Measurements from ENCODE around the gene SLBP. TPM values are rescaled to one million over a fixed set of nuclear protein-coding genes. Genes with fewer than 3 reads are reported as not detected.

SLBP gene
- total RNA-seq, 1 donor from 2014 or later, result 54.3 TPM

DNA sequence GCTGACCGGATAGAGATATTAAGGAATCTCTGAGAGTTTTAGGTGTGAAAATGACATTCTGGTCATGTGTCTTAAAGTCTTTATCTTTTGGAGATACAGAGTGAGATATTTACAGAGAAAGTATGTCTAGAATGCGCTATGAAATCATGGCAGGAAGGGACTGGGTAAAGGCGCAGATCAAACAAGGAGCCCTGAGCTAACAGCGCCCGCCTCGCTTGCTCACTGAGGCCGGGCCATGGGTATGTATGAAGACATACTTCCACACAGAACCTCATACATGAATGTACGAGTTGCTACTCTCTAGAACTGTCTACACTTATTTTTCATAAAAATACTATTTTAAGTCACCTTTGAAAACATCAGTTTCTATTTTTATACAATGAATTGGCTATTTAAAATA, 48.0 kb downstream of the SLBP start:
- Mint-ChIP-seq H3K27me3 (no peaks in the 10 kb centered on the region), H3K27ac (no peak overlapping the region), H3K9me3 (ENCODE audit: low read depth) (no peaks in the 10 kb centered on the region), H3K4me1 (ENCODE audit: low read depth) (no peaks in the 10 kb centered on the region), H3K4me3 (ENCODE audit: low read depth) (no peak overlapping the region), H3K36me3 (ENCODE audit: insufficient read depth) (no peaks in the 10 kb centered on the region)
- DNase-seq (ENCODE audit: low spot score, unreplicated experiment), result no peak
- TF ChIP-seq, protein P1, sequence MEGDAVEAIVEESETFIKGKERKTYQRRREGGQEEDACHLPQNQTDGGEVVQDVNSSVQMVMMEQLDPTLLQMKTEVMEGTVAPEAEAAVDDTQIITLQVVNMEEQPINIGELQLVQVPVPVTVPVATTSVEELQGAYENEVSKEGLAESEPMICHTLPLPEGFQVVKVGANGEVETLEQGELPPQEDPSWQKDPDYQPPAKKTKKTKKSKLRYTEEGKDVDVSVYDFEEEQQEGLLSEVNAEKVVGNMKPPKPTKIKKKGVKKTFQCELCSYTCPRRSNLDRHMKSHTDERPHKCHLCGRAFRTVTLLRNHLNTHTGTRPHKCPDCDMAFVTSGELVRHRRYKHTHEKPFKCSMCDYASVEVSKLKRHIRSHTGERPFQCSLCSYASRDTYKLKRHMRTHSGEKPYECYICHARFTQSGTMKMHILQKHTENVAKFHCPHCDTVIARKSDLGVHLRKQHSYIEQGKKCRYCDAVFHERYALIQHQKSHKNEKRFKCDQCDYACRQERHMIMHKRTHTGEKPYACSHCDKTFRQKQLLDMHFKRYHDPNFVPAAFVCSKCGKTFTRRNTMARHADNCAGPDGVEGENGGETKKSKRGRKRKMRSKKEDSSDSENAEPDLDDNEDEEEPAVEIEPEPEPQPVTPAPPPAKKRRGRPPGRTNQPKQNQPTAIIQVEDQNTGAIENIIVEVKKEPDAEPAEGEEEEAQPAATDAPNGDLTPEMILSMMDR (IDR thresholded peaks at IDR 0.05; ENCODE audit: unreplicated experiment), result no peak

- H3K27me3 Mint-ChIP-seq, result no peaks in the 10 kb centered on the region
- no peaks in the 10 kb centered on the region for H3K4me1 Mint-ChIP-seq (ENCODE audit: low read depth)
- TF ChIP-seq, protein P1 (IDR thresholded peaks at IDR 0.05; ENCODE audit: unreplicated experiment), result no peak
- no peaks in the 10 kb centered on the region for H3K9me3 Mint-ChIP-seq (ENCODE audit: low read depth)
- no peaks in the 10 kb centered on the region for H3K36me3 Mint-ChIP-seq (ENCODE audit: insufficient read depth)
- no peak for DNase-seq (ENCODE audit: low spot score, unreplicated experiment)
- no peak overlapping the region for H3K27ac Mint-ChIP-seq
- no peak overlapping the region for H3K4me3 Mint-ChIP-seq (ENCODE audit: low read depth)
Observed at GRCh38 chr4:1663549-1663948, 48.6 kb downstream of the SLBP start.

GRCh38 chr4:1661695-1662094, 50.4 kb downstream of the SLBP start:
- TF ChIP-seq, protein P1 (IDR thresholded peaks at IDR 0.05; ENCODE audit: unreplicated experiment), result no peak
- Mint-ChIP-seq H3K27me3 (no peaks in the 10 kb centered on the region), H3K9me3 (ENCODE audit: low read depth) (no peaks in the 10 kb centered on the region), H3K27ac (no peak overlapping the region), H3K4me3 (ENCODE audit: low read depth) (no peak overlapping the region), H3K36me3 (ENCODE audit: insufficient read depth) (no peaks in the 10 kb centered on the region), H3K4me1 (ENCODE audit: low read depth) (no peaks in the 10 kb centered on the region)
- DNase-seq (ENCODE audit: low spot score, unreplicated experiment), result no peak

DNA sequence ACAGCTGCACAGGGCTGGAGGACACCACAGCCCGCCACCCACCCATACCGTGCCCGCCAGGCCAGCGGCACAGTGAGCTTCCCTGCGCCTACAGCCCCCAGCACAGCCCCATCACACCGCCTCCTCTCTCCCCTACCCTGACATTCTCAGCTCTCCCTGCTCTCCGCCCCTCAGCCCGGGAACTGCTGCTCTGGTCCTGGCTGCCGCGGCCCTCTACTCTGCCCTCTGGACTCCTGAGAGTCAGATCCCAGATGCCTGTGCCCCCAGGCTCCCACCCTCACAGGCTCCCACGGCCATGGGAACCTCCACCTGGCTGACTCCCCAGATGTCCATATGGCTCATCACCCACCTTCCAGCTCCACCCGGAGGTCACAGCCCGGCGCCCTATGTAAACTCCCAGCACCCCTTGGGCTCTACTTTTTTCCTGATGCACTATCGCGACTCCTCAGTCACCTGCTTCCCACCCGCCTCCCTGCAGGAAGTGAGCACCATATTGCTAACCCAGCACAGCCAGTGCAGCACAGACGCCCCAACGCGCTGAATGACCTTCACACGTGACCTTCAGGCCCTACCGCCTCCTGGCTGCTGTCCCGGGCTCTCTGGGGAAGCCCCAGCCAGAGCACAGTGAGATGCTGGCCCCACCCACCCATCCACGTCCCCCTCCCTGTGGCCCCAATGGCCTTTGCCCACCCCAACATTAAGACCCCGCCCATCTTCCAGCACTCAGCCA, 51.0 kb downstream of the SLBP start:
- no peak overlapping the region for H3K4me3 Mint-ChIP-seq (ENCODE audit: low read depth)
- no peaks in the 10 kb centered on the region for H3K4me1 Mint-ChIP-seq (ENCODE audit: low read depth)
- DNase-seq (ENCODE audit: low spot score, unreplicated experiment), result no peak
- no peaks in the 10 kb centered on the region for H3K36me3 Mint-ChIP-seq (ENCODE audit: insufficient read depth)
- TF ChIP-seq, protein P1 (IDR thresholded peaks at IDR 0.05; ENCODE audit: unreplicated experiment), result no peak
- H3K27ac Mint-ChIP-seq, result no peak overlapping the region
- H3K9me3 Mint-ChIP-seq (ENCODE audit: low read depth), result no peaks in the 10 kb centered on the region
- H3K27me3 Mint-ChIP-seq, result no peaks in the 10 kb centered on the region

- DNase-seq (ENCODE audit: low spot score, unreplicated experiment), result no peak
- no peaks in the 10 kb centered on the region for H3K9me3 Mint-ChIP-seq (ENCODE audit: low read depth)
- H3K4me1 Mint-ChIP-seq (ENCODE audit: low read depth), result no peaks in the 10 kb centered on the region
- no peak overlapping the region for H3K4me3 Mint-ChIP-seq (ENCODE audit: low read depth)
- no peak overlapping the region for H3K27ac Mint-ChIP-seq
- H3K36me3 Mint-ChIP-seq (ENCODE audit: insufficient read depth), result no peaks in the 10 kb centered on the region
- TF ChIP-seq, protein P1 (IDR thresholded peaks at IDR 0.05; ENCODE audit: unreplicated experiment), result no peak
- no peaks in the 10 kb centered on the region for H3K27me3 Mint-ChIP-seq
Observed at GRCh38 chr4:1659104-1660043, 52.7 kb downstream of the SLBP start.
